GM12878 (cell line): ENCODE measurements around the gene FMNL2. TPM values are rescaled to one million over a fixed set of nuclear protein-coding genes. Genes with fewer than 3 reads are reported as not detected.

Experiments used
- ATAC-seq: fragments of 200-7000 bp; cut with Tn5 transposase; 3 replicates; pipeline ENCODE4 v1.9.1; 2020; ENCODE audit warnings: mild to moderate bottlenecking, moderate library complexity
- BruUV-seq: library from RNA; stranded (reverse); fragments of 400-500 nt; replicated peaks from 2 replicates; lab custom pipeline; 2021; lab: Mats Ljungman, UMichigan
- CTCF ChIA-PET: fragments of 300-600 bp; sonication (Branson Sonifier 250); formaldehyde crosslinking; extraction: SDS; loops from one replicate; lab custom pipeline; 2021; ENCODE audit warnings: inconsistent platforms; lab: Yijun Ruan, JAX
- POLR2A ChIA-PET: fragments of 350-600 bp; formaldehyde crosslinking; extraction: SDS; loops from one replicate; lab custom pipeline; 2021; ENCODE audit warnings: inconsistent platforms; lab: Charles Lee
- RAD21 ChIA-PET: fragments of 300-600 bp; sonication (Branson Sonifier 250); formaldehyde crosslinking; loops from one replicate; lab custom pipeline; 2023; ENCODE audit warnings: antibody characterized with exemption; ENCODE audit not compliant: unreplicated experiment; lab: Charles Lee
- SMC1A ChIA-PET: fragments of 300-600 bp; sonication (Branson Sonifier 250); formaldehyde crosslinking; loops from one replicate; lab custom pipeline; 2023; ENCODE audit not compliant: unreplicated experiment, uncharacterized antibody; lab: Charles Lee
- DNase-seq: peaks from one replicate; pipeline ENCODE4 v3.0.0-alpha.2; 2011; ENCODE audit warnings: low read depth, low spot score
- FAIRE-seq: peaks from 3 replicates; lab custom pipeline; 2011; peaks lifted over from hg19 to GRCh38; lab: Jason Lieb, UNC
- H2AFZ ChIP-seq: 2 replicates; pipeline ENCODE4 v1.6.0; 2011; ENCODE audit warnings: low read depth, low read length, control low read depth; ENCODE audit not compliant: control insufficient read depth
- H3K27ac ChIP-seq: 2 replicates; pipeline ENCODE4 v1.5.1; 2011; ENCODE audit warnings: control low read depth; ENCODE audit not compliant: control insufficient read depth, insufficient read depth
- H3K27me3 ChIP-seq, 2 experiments: replicated peaks in 1 of 2; 2 replicates each; pipeline versions ENCODE4 v1.6.0 to v1.6.1; 2011; ENCODE audit warnings: low read length in 1 of 2; ENCODE audit not compliant: control insufficient read depth in 2 of 2, insufficient read depth in 2 of 2
- H3K36me3 ChIP-seq, 2 experiments: 2 replicates each; pipeline ENCODE4 v1.5.1; 2011; ENCODE audit warnings: low read length in 1 of 2; ENCODE audit not compliant: control insufficient read depth in 2 of 2, insufficient read depth in 2 of 2
- H3K4me1 ChIP-seq: 2 replicates; pipeline ENCODE4 v1.6.1; 2011; ENCODE audit warnings: mild to moderate bottlenecking, low read length, moderate library complexity, mixed read lengths; ENCODE audit not compliant: control insufficient read depth, insufficient read depth
- H3K4me2 ChIP-seq: 2 replicates; pipeline ENCODE4 v1.6.0; 2011; ENCODE audit warnings: control low read depth; ENCODE audit not compliant: control insufficient read depth, insufficient read depth
- H3K4me3 ChIP-seq: fragments of 200-600 bp; sonication (generic); 2 replicates; pipeline ENCODE4 v1.5.1; 2016
- H3K79me2 ChIP-seq: 2 replicates; pipeline ENCODE4 v1.6.0; 2011; ENCODE audit warnings: low read length; ENCODE audit not compliant: control insufficient read depth, insufficient read depth
- H3K9ac ChIP-seq: 2 replicates; pipeline ENCODE4 v1.8.0; 2011; ENCODE audit warnings: low read length, control low read depth, mixed read lengths; ENCODE audit not compliant: control insufficient read depth, insufficient read depth
- H3K9me3 ChIP-seq: replicated peaks from 3 replicates; pipeline ENCODE4 v1.5.1; 2011; ENCODE audit warnings: mild to moderate bottlenecking, low read length; ENCODE audit not compliant: control insufficient read depth, insufficient read depth
- H4K20me1 ChIP-seq: 2 replicates; pipeline ENCODE4 v1.6.0; 2011; ENCODE audit not compliant: control insufficient read depth, insufficient read depth
- BCLAF1 ChIP-seq: fragments of 450-650 bp; IDR thresholded peaks from 2 replicates; pipeline ENCODE4 v1.6.1; 2017; ENCODE audit warnings: antibody characterized with exemption, mild to moderate bottlenecking, moderate library complexity
- BHLHE40 ChIP-seq, 2 experiments: fragments of 450-650 bp in 1 of 2; IDR thresholded peaks; 2 replicates each; pipeline ENCODE4 v1.6.1; 2011 to 2017; ENCODE audit warnings: low read depth in 2 of 2, borderline replicate concordance in 1 of 2, improper control_type of control experiment in 1 of 2, low read length in 1 of 2, mild to moderate bottlenecking in 1 of 2
- BMI1 ChIP-seq: fragments of 450-650 bp; IDR thresholded peaks from 2 replicates; pipeline ENCODE4 v1.6.1; 2016; ENCODE audit warnings: mild to moderate bottlenecking, moderate library complexity, borderline replicate concordance
- CBFB ChIP-seq: IDR thresholded peaks from 2 replicates; pipeline ENCODE4 v1.6.1; 2016; ENCODE audit warnings: antibody characterized with exemption, low read depth
- EZH2 ChIP-seq: IDR thresholded peaks from 2 replicates; pipeline ENCODE4 v1.6.1; 2012; ENCODE audit warnings: low read depth, mild to moderate bottlenecking, control low read depth, inconsistent platforms, low read length, borderline replicate concordance; ENCODE audit not compliant: control insufficient read depth
- IRF4 ChIP-seq: IDR thresholded peaks from 2 replicates; pipeline ENCODE4 v1.6.1; 2011; ENCODE audit warnings: low read depth, low read length
- JUND ChIP-seq: IDR thresholded peaks from 2 replicates; pipeline ENCODE4 v1.6.1; 2012; ENCODE audit warnings: low read depth, mild to moderate bottlenecking, low read length, improper control_type of control experiment, moderate library complexity
- PRDM15 ChIP-seq: fragments of 450-650 bp; formaldehyde crosslinking; IDR thresholded peaks from 2 replicates; pipeline ENCODE4 v1.4.0; 2020; ENCODE audit warnings: mild to moderate bottlenecking, moderate library complexity
- SP1 ChIP-seq: IDR thresholded peaks from one replicate; pipeline ENCODE4 v1.6.1; 2011; ENCODE audit warnings: low read depth, low read length
- WGBS: methylation state at CpG from one replicate; pipeline ENCODE4 v1.1.6; 2016; ENCODE audit warnings: low lambda C conversion rate; ENCODE audit not compliant: insufficient replicate concordance, insufficient coverage; ENCODE audit errors: missing lambda C conversion rate; 5-methylcytosine and 5-hydroxymethylcytosine counted together
- in situ Hi-C: fragments of 300-500 bp; cut with MboI; formaldehyde crosslinking; loops from 9 replicates; pipeline ENCODE4 v1.14.3; 2018; ENCODE audit warnings: mixed read lengths
- intact Hi-C: fragments of 100-400 bp; cut with micrococcal nuclease; formaldehyde crosslinking; loops from one replicate; pipeline ENCODE4 v1.14.2; 2022; ENCODE audit not compliant: unreplicated experiment
- polyA plus RNA-seq, 11 experiments: library from polyadenylated mRNA; depleted of rRNA in 4 of 11; unstranded in 6 of 11; stranded (reverse) in 5 of 11; fragments of >200 nt; fragmentation: Nextera tagmentation in 4 of 11; fragmentation: Illumina TruSeq in 1 of 11; extraction: Ambion mirVana in 4 of 11; extraction: Trizol in 1 of 11; gene quantifications; 1 replicate in 1 of 11; 2 replicates in 10 of 11; pipeline versions ENCODE4 v1.2.1 to v1.2.3, GENCODE V29; 2011 to 2016; ENCODE audit warnings: inconsistent platforms in 2 of 11, missing spikeins in 2 of 11, low read depth in 1 of 11
- total RNA-seq, 4 experiments: library from RNA; depleted of rRNA in 3 of 4; stranded (reverse); fragments of >200 nt in 3 of 4; fragmentation: Illumina TruSeq in 1 of 4; extraction: Trizol in 1 of 4; gene quantifications; 2 replicates each; pipeline versions ENCODE4 v1.2.1 to v1.2.3, GENCODE V29; 2013 to 2021

FMNL2 gene
- total and polyA plus RNA-seq, 10 of the 15 experiments (the other 5 are each of a cell fraction or from before 2014, with no cell fraction given), result 0.13 to 9.9 (median 0.35) TPM

- RAD21 ChIA-PET, result no interaction called here
- Histone ChIP-seq H3K9ac (no peak overlapping the region), H4K20me1 (no peaks in the 10 kb centered on the region), H3K4me3 (no peak overlapping the region), H3K27ac (no peak overlapping the region), H3K27me3 (no peaks in the 10 kb centered on the region), H3K4me1 (no peaks in the 10 kb centered on the region), H3K9me3 (no peaks in the 10 kb centered on the region), H3K79me2 (no peaks in the 10 kb centered on the region), H3K4me2 (no peak overlapping the region), H2AFZ (no peak overlapping the region), H3K36me3 (peaks cover 2 to 26% of the 10 kb centered on the region in 2 experiments)
- no peak for TF ChIP-seq CBFB
- TF ChIP-seq EZH2, result no peak
- no peak for TF ChIP-seq BMI1
- no peak for TF ChIP-seq JUND
- TF ChIP-seq IRF4, result no peak
- no peak for TF ChIP-seq BHLHE40 (IDR thresholded peaks at IDR 0.05; ENCODE audit: borderline replicate concordance in 1 of 2, low read depth in 2 of 2, low read length in 1 of 2)
- TF ChIP-seq PRDM15 (CRISPR knock-in tag), result no peak
- no peak for TF ChIP-seq SP1
- TF ChIP-seq BCLAF1, result no peak
- FAIRE-seq, result no peak
- BruUV-seq, result no TSS peak
- POLR2A ChIA-PET, result no interaction called here
- DNase-seq, result no peak
- CTCF ChIA-PET, result interaction anchor here (0.6 to 0.7 kb wide), 4 partner anchors 9 to 623 kb away, joined by 3 to 4 read pairs (median 3); no protein-coding TSS in a partner anchor
- in situ Hi-C loops (loop anchor here (25.0 kb wide), 1 partner anchor 1196 kb away; no protein-coding TSS in a partner anchor), intact Hi-C loops (loop anchor here (2.0 kb wide), 1 partner anchor 17 kb away; no protein-coding TSS in a partner anchor)
- SMC1A ChIA-PET, result interaction anchor here (1.5 kb wide), 1 partner anchor 9 kb away, joined by 3 read pairs; no protein-coding TSS in a partner anchor
- 94% methylated on average over 1 of the region's 1 CpG for WGBS
- ATAC-seq, result no peak
These were observed 323.2 kb downstream of the FMNL2 start for GRCh38 chr2:152658221-152658620.
